ENCODE measurements around the gene NHS.

The NHS gene

GRCh38 chrX:17773221-17773876 lies 398.3 kb downstream of the NHS start:
- DNase-seq: no peak

DNA sequence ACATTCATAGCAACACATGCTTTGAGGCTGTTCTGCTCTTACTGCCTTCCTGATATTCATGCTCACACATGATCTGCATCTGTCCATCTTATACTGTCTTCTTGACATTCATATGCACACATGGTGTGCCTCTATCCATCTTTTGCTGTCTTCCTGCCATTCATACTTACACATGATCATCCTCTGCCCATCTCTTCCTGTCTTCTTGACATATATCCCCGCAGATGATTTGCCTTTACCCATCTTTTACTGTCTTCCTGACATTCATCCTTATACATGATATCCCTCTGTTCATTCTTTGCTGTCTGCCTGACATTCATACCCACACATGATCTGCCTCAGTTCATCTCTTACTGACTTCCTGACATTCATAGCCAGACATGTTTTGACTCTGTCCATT lies 399.1 kb downstream of the NHS start:
- DNase-seq: no peak

- DNase-seq: no peak
These were observed 404.0 kb downstream of the NHS start for GRCh38 chrX:17778997-17779396.

- no peak for DNase-seq
These were observed 404.4 kb downstream of the NHS start for GRCh38 chrX:17779434-17779833.
